Right atrium auricular region (tissue), 2 donors: Measurements from ENCODE around the gene ADRM1. TPM values are rescaled to one million over a fixed set of nuclear protein-coding genes. Genes with fewer than 3 reads are reported as not detected.

ENCODE experiments used
- DNase-seq: peaks from one replicate; pipeline ENCODE4 v3.0.0-alpha.2; 2019; ENCODE audit warnings: low spot score
- H3K27ac ChIP-seq, 2 donors: fragments of 200-600 bp; sonication (generic); 1 replicate in 1 of 2; 2 replicates in 1 of 2; pipeline ENCODE4 v1.5.1; 2016 to 2019
- H3K27me3 ChIP-seq, 2 donors: fragments of 200-600 bp; sonication (generic); one replicate each; pipeline versions ENCODE4 v1.5.1 to v1.6.0; 2017 to 2019
- H3K36me3 ChIP-seq: fragments of 200-600 bp; sonication (generic); one replicate; pipeline ENCODE4 v1.5.1; 2016
- H3K4me1 ChIP-seq, 2 donors: fragments of 200-600 bp; sonication (generic); one replicate each; pipeline versions ENCODE4 v1.5.1 to v1.6.0; 2017 to 2019
- H3K4me3 ChIP-seq, 2 donors: fragments of 200-600 bp; sonication (generic); 1 replicate in 1 of 2; 2 replicates in 1 of 2; pipeline ENCODE4 v1.5.1; 2017 to 2019; ENCODE audit warnings: mild to moderate bottlenecking in 1 of 2, moderate library complexity in 1 of 2
- H3K9me3 ChIP-seq, 2 donors: fragments of 200-600 bp; sonication (generic); one replicate each; pipeline ENCODE4 v1.5.1; 2019
- total RNA-seq, 2 donors: library from RNA; depleted of rRNA; stranded (reverse); fragments of >200 nt; gene quantifications; one replicate each; pipeline ENCODE4 v1.1.0, GENCODE V29; 2016
- TF ChIP-seq, protein P1 (sequence below), 2 donors: fragments of 200-600 bp; sonication (generic); IDR thresholded peaks; one replicate each; pipeline ENCODE4 v1.5.1; 2019; ENCODE audit warnings: antibody characterized with exemption in 2 of 2

Gene ADRM1
- total RNA-seq, 2 donors from 2014 or later, result 95.9 to 128 TPM

DNA sequence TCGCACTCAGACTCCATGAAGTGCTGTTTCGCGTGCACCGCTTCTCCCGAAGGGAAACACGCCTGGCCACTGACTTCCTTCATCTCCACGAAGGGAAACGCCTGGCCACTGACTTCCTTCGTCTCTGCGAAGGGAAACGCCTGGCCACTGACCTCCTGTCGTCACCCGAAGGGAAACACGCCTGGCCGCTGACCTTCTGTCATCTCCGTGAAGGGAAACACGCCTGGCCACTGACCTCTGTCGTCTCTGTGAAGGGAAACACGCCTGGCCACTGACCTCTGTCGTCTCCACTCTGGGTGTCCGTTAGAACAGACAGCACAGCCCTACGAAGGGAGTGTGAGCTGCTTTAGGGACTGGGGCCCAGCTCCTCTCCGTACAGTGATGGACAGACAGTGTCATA, 17.1 kb upstream of the ADRM1 start:
- peak; percentile 63 for DNase-seq
- Histone ChIP-seq H3K27ac (peak overlapping the region; percentile 78 to 89), H3K27me3 (no peaks in the 10 kb centered on the region)

DNA sequence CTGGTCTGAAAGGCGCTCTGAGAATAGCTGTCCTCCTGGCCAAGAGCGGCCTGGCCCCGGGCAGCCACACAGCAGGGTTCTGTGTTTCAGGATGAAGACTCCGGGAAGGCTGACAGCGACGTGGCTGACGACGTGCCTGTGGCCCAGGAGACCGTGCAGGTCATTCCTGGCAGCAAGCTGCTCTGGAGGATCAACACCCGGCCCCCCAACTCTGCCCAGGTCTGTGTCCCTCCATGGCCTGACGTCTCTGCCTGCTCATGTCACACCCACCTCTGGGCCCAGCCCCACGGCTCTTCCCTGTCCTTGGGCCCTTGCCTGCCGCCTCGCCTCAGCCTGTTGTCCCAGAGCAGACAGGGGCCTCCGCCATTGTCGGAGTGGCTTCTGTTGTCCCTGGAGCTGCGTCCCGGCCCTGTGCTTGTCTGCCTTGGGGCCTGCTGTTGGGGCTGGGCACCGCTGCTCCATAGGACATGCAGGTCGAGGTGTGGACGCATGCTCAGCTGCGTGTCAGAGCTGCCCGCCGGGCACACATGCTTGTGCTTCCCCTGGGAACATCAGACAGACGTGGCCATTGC, 16.2 kb upstream of the ADRM1 start:
- H3K36me3 ChIP-seq, result peaks cover 62% of the 10 kb centered on the region

More for the DNA sequence above, 17.1 kb upstream of the ADRM1 start:
- no peaks in the 10 kb centered on the region for H3K9me3 ChIP-seq
- peaks cover 62% of the 10 kb centered on the region for H3K36me3 ChIP-seq
- H3K4me3 ChIP-seq, result no peak overlapping the region
- peaks cover 0 to 45% of the 10 kb centered on the region in 2 donors for H3K4me1 ChIP-seq
- TF ChIP-seq, protein P1, sequence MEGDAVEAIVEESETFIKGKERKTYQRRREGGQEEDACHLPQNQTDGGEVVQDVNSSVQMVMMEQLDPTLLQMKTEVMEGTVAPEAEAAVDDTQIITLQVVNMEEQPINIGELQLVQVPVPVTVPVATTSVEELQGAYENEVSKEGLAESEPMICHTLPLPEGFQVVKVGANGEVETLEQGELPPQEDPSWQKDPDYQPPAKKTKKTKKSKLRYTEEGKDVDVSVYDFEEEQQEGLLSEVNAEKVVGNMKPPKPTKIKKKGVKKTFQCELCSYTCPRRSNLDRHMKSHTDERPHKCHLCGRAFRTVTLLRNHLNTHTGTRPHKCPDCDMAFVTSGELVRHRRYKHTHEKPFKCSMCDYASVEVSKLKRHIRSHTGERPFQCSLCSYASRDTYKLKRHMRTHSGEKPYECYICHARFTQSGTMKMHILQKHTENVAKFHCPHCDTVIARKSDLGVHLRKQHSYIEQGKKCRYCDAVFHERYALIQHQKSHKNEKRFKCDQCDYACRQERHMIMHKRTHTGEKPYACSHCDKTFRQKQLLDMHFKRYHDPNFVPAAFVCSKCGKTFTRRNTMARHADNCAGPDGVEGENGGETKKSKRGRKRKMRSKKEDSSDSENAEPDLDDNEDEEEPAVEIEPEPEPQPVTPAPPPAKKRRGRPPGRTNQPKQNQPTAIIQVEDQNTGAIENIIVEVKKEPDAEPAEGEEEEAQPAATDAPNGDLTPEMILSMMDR (IDR thresholded peaks at IDR 0.05), result no peak

DNA sequence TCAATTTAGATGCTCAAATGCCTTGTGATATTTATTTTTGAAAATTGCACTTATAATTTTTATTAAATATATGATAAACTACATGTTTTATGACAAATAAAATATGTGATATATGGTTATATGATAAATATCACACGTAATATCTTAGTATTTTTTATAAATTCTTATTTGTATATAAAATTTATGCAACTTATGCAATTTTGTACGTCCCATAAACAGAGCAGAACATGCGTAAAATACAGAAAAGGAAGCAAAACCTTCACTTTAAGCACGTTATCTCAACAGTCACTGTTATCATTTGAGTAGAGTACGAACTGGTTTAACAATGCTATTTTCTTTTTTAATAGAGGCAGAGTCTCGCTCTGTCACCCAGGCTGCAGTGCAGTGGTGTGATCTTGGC, 15.7 kb upstream of the ADRM1 start:
- Histone ChIP-seq H3K27ac (peak overlapping the region; percentile 78 to 89), H3K9me3 (no peaks in the 10 kb centered on the region), H3K4me1 (peaks cover 0 to 45% of the 10 kb centered on the region in 2 donors), H3K4me3 (no peak overlapping the region), H3K27me3 (no peaks in the 10 kb centered on the region), H3K36me3 (peaks cover 62% of the 10 kb centered on the region)
- no peak for DNase-seq
- TF ChIP-seq, protein P1 (IDR thresholded peaks at IDR 0.05), result no peak

More for the DNA sequence above, 16.2 kb upstream of the ADRM1 start:
- no peak for DNase-seq
- H3K4me1 ChIP-seq, result peaks cover 0 to 45% of the 10 kb centered on the region in 2 donors
- no peaks in the 10 kb centered on the region for H3K9me3 ChIP-seq
- TF ChIP-seq, protein P1 (IDR thresholded peaks at IDR 0.05), result no peak
- H3K27ac ChIP-seq, result peak overlapping the region; percentile 78 to 89
- no peak overlapping the region for H3K4me3 ChIP-seq
- no peaks in the 10 kb centered on the region for H3K27me3 ChIP-seq

DNA sequence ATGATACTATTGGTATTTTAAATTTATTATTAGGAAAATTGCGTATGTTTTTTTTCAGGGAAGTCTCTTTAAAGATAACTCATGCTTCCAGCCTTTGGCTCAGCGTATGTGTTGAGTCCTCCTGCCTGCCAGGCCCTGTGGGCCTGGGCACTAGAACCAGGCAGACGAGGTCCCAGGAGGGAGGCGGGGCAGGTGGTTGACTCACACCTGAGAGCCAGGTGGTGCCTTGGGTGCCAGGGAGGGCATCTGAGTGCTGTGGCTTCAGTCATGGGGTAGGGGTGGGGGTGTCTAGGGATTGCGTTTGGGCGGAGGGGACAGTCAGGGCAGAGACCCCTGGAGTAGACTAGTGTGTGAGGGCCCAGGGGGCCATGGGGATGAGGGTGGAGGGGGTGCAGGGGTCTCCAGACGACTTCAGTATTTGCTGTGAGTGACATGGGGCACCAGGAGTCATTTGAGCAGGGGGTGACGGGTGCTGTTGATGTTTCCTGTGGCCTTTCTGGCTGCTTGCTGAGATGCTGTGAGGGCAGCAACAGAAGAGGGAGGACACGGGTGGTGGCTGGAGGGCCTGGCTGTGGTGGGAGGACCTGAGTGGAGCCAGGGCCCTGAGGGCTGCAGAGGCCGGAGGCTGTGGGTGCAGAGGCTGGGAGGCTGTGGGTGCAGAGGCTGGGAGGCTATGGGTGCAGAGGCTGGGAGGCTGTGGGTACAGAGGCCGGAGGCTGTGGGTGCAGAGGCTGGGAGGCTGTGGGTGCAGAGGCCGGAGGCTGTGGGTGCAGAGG, 14.8 kb upstream of the ADRM1 start:
- H3K9me3 ChIP-seq, result no peaks in the 10 kb centered on the region
- H3K4me1 ChIP-seq, result peaks cover 0 to 38% of the 10 kb centered on the region in 2 donors
- no peak for DNase-seq
- H3K27me3 ChIP-seq, result no peaks in the 10 kb centered on the region
- no peak overlapping the region for H3K4me3 ChIP-seq
- TF ChIP-seq, protein P1 (IDR thresholded peaks at IDR 0.05), result no peak
- peak overlapping the region; percentile 78 to 89 for H3K27ac ChIP-seq
- H3K36me3 ChIP-seq, result peaks cover 63% of the 10 kb centered on the region

DNA sequence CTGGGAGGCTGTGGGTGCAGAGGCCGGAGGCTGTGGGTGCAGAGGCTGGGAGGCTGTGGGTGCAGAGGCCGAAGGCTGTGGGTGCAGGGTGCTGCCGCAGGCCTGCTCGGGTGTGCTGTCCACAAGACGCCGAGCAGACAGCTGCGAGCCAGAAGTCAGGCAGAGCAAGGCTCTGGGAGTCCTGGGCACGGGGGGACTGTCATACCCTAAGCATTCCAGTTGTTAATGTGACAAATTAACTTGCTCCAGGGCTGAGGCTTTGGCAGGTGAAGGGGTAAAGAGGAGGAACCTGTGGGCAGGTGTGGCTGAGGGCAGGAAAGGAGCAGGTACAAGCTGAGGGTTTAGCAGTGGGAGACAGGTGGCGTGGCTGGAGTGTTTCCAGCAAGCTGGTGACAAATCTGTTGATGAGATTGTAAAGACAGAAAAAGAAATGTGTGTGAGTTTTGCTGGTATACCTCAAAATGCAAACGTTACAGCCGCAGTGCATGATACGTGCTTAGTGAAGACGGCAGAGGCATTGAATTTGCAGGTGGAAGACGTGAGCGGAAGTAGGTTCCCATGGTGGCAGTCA, 14.2 kb upstream of the ADRM1 start:
- peaks cover 63% of the 10 kb centered on the region for H3K36me3 ChIP-seq
- H3K4me3 ChIP-seq, result no peak overlapping the region
- no peak for DNase-seq
- no peaks in the 10 kb centered on the region for H3K9me3 ChIP-seq
- H3K4me1 ChIP-seq, result peaks cover 0 to 31% of the 10 kb centered on the region in 2 donors
- H3K27ac ChIP-seq, result no peak overlapping the region
- H3K27me3 ChIP-seq, result no peaks in the 10 kb centered on the region
- TF ChIP-seq, protein P1 (IDR thresholded peaks at IDR 0.05), result no peak
